ENCODE results near the gene CAPN3. TPM values are rescaled to one million over a fixed set of nuclear protein-coding genes. Genes with fewer than 3 reads are reported as not detected.

The CAPN3 gene
- polyA plus RNA-seq, 2 of the 4 experiments (the other 2 are of a cell fraction) = 0.25 to 1.1 TPM

DNA sequence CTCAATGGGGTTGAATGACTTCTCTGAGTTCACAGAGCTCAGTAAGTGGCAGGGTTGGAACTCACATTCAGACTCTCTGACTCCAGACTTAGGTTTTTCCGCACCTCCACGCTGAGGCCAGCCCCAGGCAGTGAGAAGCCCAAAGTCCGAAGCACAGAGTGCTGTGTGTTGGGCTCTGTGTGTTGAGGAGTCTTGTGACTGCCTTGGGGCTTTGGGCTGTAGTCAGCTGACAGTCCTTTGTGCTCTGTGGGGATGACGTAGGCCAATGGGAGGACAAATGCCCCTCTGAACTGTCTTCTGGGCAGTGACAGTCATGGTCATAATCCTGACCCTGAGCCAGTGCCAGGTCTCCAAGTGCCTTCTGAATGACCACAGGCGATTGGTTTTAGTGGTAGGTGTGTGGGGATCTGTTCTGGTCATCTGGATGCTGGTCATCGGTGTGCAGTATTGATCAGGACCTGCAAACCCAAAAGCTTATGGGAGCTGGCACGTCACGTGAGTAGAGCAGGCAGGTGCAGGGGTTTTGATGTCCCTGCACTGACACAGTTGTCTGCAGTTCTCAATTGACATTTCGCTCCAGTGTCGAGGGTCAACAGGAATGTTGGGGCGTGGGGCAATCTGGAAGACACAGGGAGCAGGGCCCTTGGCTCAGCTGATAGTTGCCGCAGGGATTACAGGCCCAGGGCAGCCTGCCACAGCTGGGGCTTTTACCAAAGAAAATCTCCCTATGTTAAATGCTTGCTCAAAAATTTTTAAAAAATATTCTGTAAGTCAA, 45.3 kb downstream of the CAPN3 start:
- DNase-seq (ENCODE audit: low read depth in 1 of 2, low spot score in 1 of 2) (no peak), ATAC-seq (no peak; a peak in 1 of 6 replicates), FAIRE-seq (no peak)
- TF ChIP-seq RFX5 (IDR thresholded peaks at IDR 0.05) = no peak
- no peak for TF ChIP-seq GATA3 (IDR thresholded peaks at IDR 0.05; ENCODE audit: borderline replicate concordance)
- TF ChIP-seq CEBPB (IDR thresholded peaks at IDR 0.05) = no peak
- TF ChIP-seq JUN (IDR thresholded peaks at IDR 0.05) = no peak
- ChIA-PET POLR2A (no interaction called here), CTCF (no interaction called here)
- 67% methylated on average over 10 of the region's 12 CpGs for WGBS (ENCODE audit: missing lambda C conversion rate)
- Histone ChIP-seq H3K27ac (no peak overlapping the region), H3K9me3 (no peaks in the 10 kb centered on the region), H3K4me2 (no peak overlapping the region), H3K4me3 (no peak overlapping the region), H3K4me1 (no peaks in the 10 kb centered on the region)

DNA sequence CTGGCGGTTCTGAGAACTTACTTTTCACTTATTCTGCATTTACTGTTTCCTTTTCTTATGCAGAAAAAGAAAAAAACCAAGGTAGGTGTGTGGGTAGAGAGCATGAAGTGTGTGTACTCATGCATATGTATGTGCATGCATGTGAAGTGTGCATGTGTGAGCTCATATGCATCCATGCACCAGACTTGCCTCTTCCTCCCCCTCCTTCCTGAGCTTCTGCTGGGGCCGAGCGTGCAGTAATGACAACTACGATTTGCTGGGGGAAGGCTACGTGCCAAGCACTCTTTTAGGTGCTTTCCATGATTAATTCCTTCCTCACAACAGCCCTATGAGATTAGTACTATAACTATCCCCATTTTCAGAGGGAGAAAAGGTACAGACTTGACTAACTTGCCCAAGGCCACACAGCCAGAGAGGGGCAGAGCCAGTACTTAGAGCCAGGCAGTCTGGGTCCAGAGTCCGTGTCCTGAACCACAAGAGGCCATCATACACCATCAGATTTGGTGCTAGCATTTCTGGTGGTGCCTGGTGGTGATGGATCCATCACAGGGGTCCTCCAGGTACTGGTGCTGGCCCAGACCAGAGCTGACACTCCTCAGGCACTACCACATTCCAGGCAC, 46.7 kb downstream of the CAPN3 start:
- WGBS (ENCODE audit: missing lambda C conversion rate) = 75% methylated on average over 6 of the region's 6 CpGs
- Histone ChIP-seq H3K4me2 (no peak overlapping the region), H3K4me1 (no peaks in the 10 kb centered on the region), H3K27ac (no peak overlapping the region), H3K9me3 (no peaks in the 10 kb centered on the region), H3K4me3 (no peak overlapping the region)
- no peak for TF ChIP-seq EHF (CRISPR knock-in tag; IDR thresholded peaks at IDR 0.05)
- no peak for TF ChIP-seq POLR2A (IDR thresholded peaks at IDR 0.05; ENCODE audit: low read length)
- TF ChIP-seq TFCP2L1 (CRISPR knock-in tag; IDR thresholded peaks at IDR 0.05) = no peak
- TF ChIP-seq HOXB5 (CRISPR knock-in tag; IDR thresholded peaks at IDR 0.05) = no peak
- no peak for TF ChIP-seq HOXA7 (CRISPR knock-in tag; IDR thresholded peaks at IDR 0.05)
- no peak for TF ChIP-seq POLR2AphosphoS2 (conservative IDR thresholded peaks at IDR 0.05; ENCODE audit: low read length)
- TF ChIP-seq NFE2L2 (conservative IDR thresholded peaks at IDR 0.05; ENCODE audit: low read length) = no peak
- TF ChIP-seq FOSB (CRISPR knock-in tag; IDR thresholded peaks at IDR 0.05) = no peak
- TF ChIP-seq RARB (CRISPR knock-in tag; IDR thresholded peaks at IDR 0.05) = no peak
- TF ChIP-seq SREBF2 (IDR thresholded peaks at IDR 0.05) = no peak
- no peak for TF ChIP-seq USF2 (IDR thresholded peaks at IDR 0.05)
- no peak for TF ChIP-seq HDAC2 (IDR thresholded peaks at IDR 0.05)
- ATAC-seq (no peak), DNase-seq (ENCODE audit: low read depth in 1 of 2, low spot score in 1 of 2) (no peak), FAIRE-seq (no peak)
- ChIA-PET POLR2A (no interaction called here), CTCF (no interaction called here)

GRCh38 chr15:42408178-42408577, 48.9 kb downstream of the CAPN3 start:
- no peak for DNase-seq (ENCODE audit: low read depth in 1 of 2, low spot score in 1 of 2)
- TF ChIP-seq RFX5 (IDR thresholded peaks at IDR 0.05) = no peak
- TF ChIP-seq EP300 (IDR thresholded peaks at IDR 0.05) = no peak
- TF ChIP-seq NPAS2 (CRISPR knock-in tag; IDR thresholded peaks at IDR 0.05; ENCODE audit: borderline replicate concordance) = no peak
- TF ChIP-seq TFCP2L1 (CRISPR knock-in tag; IDR thresholded peaks at IDR 0.05) = no peak
- TF ChIP-seq POLR2A (IDR thresholded peaks at IDR 0.05; ENCODE audit: low read length) = no peak
- TF ChIP-seq JUN (IDR thresholded peaks at IDR 0.05) = no peak
- TF ChIP-seq CHD2 (IDR thresholded peaks at IDR 0.05; ENCODE audit: low read length, partially characterized antibody) = no peak
- no peaks in the 10 kb centered on the region for H3K4me1 ChIP-seq
- ATAC-seq = no peak
- H3K4me3 ChIP-seq = no peak overlapping the region
- CTCF ChIA-PET = interaction anchor here (0.7 to 1.0 kb wide), 2 partner anchors 11 to 15 kb away, joined by 3 to 4 read pairs; no protein-coding TSS in a partner anchor
- POLR2A ChIA-PET = no interaction called here
- no peak overlapping the region for H3K27ac ChIP-seq
- H3K4me2 ChIP-seq = no peak overlapping the region
- FAIRE-seq = no peak
- no peaks in the 10 kb centered on the region for H3K9me3 ChIP-seq
- 88% methylated on average over 4 of the region's 4 CpGs for WGBS (ENCODE audit: missing lambda C conversion rate)

GRCh38 chr15:42409011-42409410, 49.7 kb downstream of the CAPN3 start:
- Histone ChIP-seq H3K4me1 (no peaks in the 10 kb centered on the region), H3K27ac (no peak overlapping the region), H3K4me2 (no peak overlapping the region), H3K4me3 (no peak overlapping the region), H3K9me3 (no peaks in the 10 kb centered on the region)
- ATAC-seq = no peak
- DNase-seq (ENCODE audit: low read depth in 1 of 2, low spot score in 1 of 2) = no peak
- CTCF ChIA-PET = interaction anchor here (0.7 to 1.0 kb wide), 2 partner anchors 10 to 14 kb away, joined by 3 to 4 read pairs; no protein-coding TSS in a partner anchor
- FAIRE-seq = no peak
- POLR2A ChIA-PET = no interaction called here
- WGBS (ENCODE audit: missing lambda C conversion rate) = 82% methylated on average over 5 of the region's 9 CpGs
- TF ChIP-seq, protein P1, sequence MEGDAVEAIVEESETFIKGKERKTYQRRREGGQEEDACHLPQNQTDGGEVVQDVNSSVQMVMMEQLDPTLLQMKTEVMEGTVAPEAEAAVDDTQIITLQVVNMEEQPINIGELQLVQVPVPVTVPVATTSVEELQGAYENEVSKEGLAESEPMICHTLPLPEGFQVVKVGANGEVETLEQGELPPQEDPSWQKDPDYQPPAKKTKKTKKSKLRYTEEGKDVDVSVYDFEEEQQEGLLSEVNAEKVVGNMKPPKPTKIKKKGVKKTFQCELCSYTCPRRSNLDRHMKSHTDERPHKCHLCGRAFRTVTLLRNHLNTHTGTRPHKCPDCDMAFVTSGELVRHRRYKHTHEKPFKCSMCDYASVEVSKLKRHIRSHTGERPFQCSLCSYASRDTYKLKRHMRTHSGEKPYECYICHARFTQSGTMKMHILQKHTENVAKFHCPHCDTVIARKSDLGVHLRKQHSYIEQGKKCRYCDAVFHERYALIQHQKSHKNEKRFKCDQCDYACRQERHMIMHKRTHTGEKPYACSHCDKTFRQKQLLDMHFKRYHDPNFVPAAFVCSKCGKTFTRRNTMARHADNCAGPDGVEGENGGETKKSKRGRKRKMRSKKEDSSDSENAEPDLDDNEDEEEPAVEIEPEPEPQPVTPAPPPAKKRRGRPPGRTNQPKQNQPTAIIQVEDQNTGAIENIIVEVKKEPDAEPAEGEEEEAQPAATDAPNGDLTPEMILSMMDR (IDR thresholded peaks at IDR 0.05) = no peak
- TF ChIP-seq JUN (IDR thresholded peaks at IDR 0.05) (no peak), BCL3 (IDR thresholded peaks at IDR 0.05) (no peak), TP53 (CRISPR knock-in tag; IDR thresholded peaks at IDR 0.05) (no peak), CBX2 (IDR thresholded peaks at IDR 0.05; ENCODE audit: borderline replicate concordance, low read depth) (no peak), EP300 (IDR thresholded peaks at IDR 0.05) (no peak), POLR2AphosphoS2 (conservative IDR thresholded peaks at IDR 0.05; ENCODE audit: low read length) (no peak)
- TF ChIP-seq, protein P2, sequence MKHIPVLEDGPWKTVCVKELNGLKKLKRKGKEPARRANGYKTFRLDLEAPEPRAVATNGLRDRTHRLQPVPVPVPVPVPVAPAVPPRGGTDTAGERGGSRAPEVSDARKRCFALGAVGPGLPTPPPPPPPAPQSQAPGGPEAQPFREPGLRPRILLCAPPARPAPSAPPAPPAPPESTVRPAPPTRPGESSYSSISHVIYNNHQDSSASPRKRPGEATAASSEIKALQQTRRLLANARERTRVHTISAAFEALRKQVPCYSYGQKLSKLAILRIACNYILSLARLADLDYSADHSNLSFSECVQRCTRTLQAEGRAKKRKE (CRISPR knock-in tag; IDR thresholded peaks at IDR 0.05; ENCODE audit: low read depth) = no peak
